GM18907 (cell line): Measurements from ENCODE around the gene AQR.
"Not testable (repeated sequence)": the region's sequence is repeated elsewhere in the genome, so short reads cannot be mapped to it uniquely, and the experiment has no call there.

ENCODE experiments used
- ATAC-seq: cut with Tn5 transposase; IDR thresholded peaks from one replicate; pipeline ENCODE4 v1.9.1; 2021; ENCODE audit warnings: mild to moderate bottlenecking, moderate library complexity; ENCODE audit not compliant: unreplicated experiment

AQR gene

GRCh38 chr15:34969340-34970097 lies at the start of gene AQR:
AQR (minus strand) TSS chr15:34969742; CDS start chr15:34969613, 129 bp downstream.
- ATAC-seq = peak; percentile 99

GRCh38 chr15:35014241-35014640 lies 44.7 kb upstream of the AQR start:
- ATAC-seq = no peak

- no peak for ATAC-seq
Observed at GRCh38 chr15:35013370-35013769, 43.8 kb upstream of the AQR start.

GRCh38 chr15:35007397-35007796 lies 37.9 kb upstream of the AQR start:
- ATAC-seq = no peak

- ATAC-seq = no peak
Observed at GRCh38 chr15:35005933-35006332, 36.4 kb upstream of the AQR start.

GRCh38 chr15:35003928-35004327 lies 34.4 kb upstream of the AQR start:
- ATAC-seq = no peak

- no peak for ATAC-seq
Observed at GRCh38 chr15:35000511-35000910, 31.0 kb upstream of the AQR start.

- ATAC-seq = no peak
Observed at GRCh38 chr15:34999906-35000305, 30.4 kb upstream of the AQR start.

GRCh38 chr15:34994925-34995324 lies 25.4 kb upstream of the AQR start:
- ATAC-seq = no peak

GRCh38 chr15:34993877-34994276 lies 24.3 kb upstream of the AQR start:
- ATAC-seq = peak; percentile 96

- ATAC-seq = no peak
Observed at GRCh38 chr15:34993412-34993811, 23.9 kb upstream of the AQR start.

GRCh38 chr15:34988027-34988902 lies 18.7 kb upstream of the AQR start, which contains the start of gene ZNF770:
ZNF770 (minus strand) TSS chr15:34988287; CDS start chr15:34983434, 4,853 bp downstream.
- peak; percentile 84 for ATAC-seq

- no peak for ATAC-seq
Observed at GRCh38 chr15:34987609-34988026, 18.1 kb upstream of the AQR start.

GRCh38 chr15:34986771-34987480 lies 17.4 kb upstream of the AQR start:
- no peak for ATAC-seq

GRCh38 chr15:34986326-34986725 lies 16.8 kb upstream of the AQR start:
- no peak for ATAC-seq

GRCh38 chr15:34984889-34985630 lies 15.5 kb upstream of the AQR start:
- ATAC-seq = no peak

GRCh38 chr15:34976743-34977142 lies 7.2 kb upstream of the AQR start:
- ATAC-seq = no peak

GRCh38 chr15:34976073-34976472 lies 6.5 kb upstream of the AQR start:
- no peak for ATAC-seq

- no peak for ATAC-seq
Observed at GRCh38 chr15:34973512-34973911, 4.0 kb upstream of the AQR start.

- not testable (repeated sequence) for ATAC-seq
Observed at GRCh38 chr15:34970098-34970643, 629 bp upstream of the AQR start.
